ENCODE data around the gene EXOC4. TPM values are rescaled to one million over a fixed set of nuclear protein-coding genes. Genes with fewer than 3 reads are reported as not detected.

EXOC4 gene
- total RNA-seq, 1 donor from 2014 or later: 145 TPM

- H3K9me3 Mint-ChIP-seq (ENCODE audit: low read depth): no peaks in the 10 kb centered on the region
- DNase-seq (ENCODE audit: low spot score, unreplicated experiment): no peak
- TF ChIP-seq CTCF (IDR thresholded peaks at IDR 0.05; ENCODE audit: unreplicated experiment): no peak
- peak overlapping the region; percentile 41 for H3K27ac Mint-ChIP-seq
- no peaks in the 10 kb centered on the region for H3K4me1 Mint-ChIP-seq (ENCODE audit: low read depth)
- no peaks in the 10 kb centered on the region for H3K27me3 Mint-ChIP-seq
- no peak overlapping the region for H3K4me3 Mint-ChIP-seq (ENCODE audit: low read depth)
- peaks cover 11% of the 10 kb centered on the region for H3K36me3 Mint-ChIP-seq (ENCODE audit: insufficient read depth)
Observed at GRCh38 chr7:133489906-133490305, 237.0 kb downstream of the EXOC4 start.

- Mint-ChIP-seq H3K27me3 (no peaks in the 10 kb centered on the region), H3K36me3 (ENCODE audit: insufficient read depth) (peaks cover 9% of the 10 kb centered on the region), H3K4me3 (ENCODE audit: low read depth) (no peak overlapping the region), H3K27ac (no peak overlapping the region), H3K9me3 (ENCODE audit: low read depth) (no peaks in the 10 kb centered on the region), H3K4me1 (ENCODE audit: low read depth) (no peaks in the 10 kb centered on the region)
- DNase-seq (ENCODE audit: low spot score, unreplicated experiment): no peak
- no peak for TF ChIP-seq CTCF (IDR thresholded peaks at IDR 0.05; ENCODE audit: unreplicated experiment)
Observed at GRCh38 chr7:133491201-133491691, 238.4 kb downstream of the EXOC4 start.

- Mint-ChIP-seq H3K27ac (no peak overlapping the region), H3K4me1 (ENCODE audit: low read depth) (no peaks in the 10 kb centered on the region), H3K9me3 (ENCODE audit: low read depth) (no peaks in the 10 kb centered on the region), H3K27me3 (no peaks in the 10 kb centered on the region), H3K36me3 (ENCODE audit: insufficient read depth) (peaks cover 11% of the 10 kb centered on the region), H3K4me3 (ENCODE audit: low read depth) (no peak overlapping the region)
- DNase-seq (ENCODE audit: low spot score, unreplicated experiment): no peak
- no peak for TF ChIP-seq CTCF (IDR thresholded peaks at IDR 0.05; ENCODE audit: unreplicated experiment)
Observed at GRCh38 chr7:133491846-133492652, 239.2 kb downstream of the EXOC4 start.

- H3K27ac Mint-ChIP-seq: no peak overlapping the region
- H3K4me3 Mint-ChIP-seq (ENCODE audit: low read depth): no peak overlapping the region
- H3K27me3 Mint-ChIP-seq: no peaks in the 10 kb centered on the region
- no peaks in the 10 kb centered on the region for H3K9me3 Mint-ChIP-seq (ENCODE audit: low read depth)
- H3K36me3 Mint-ChIP-seq (ENCODE audit: insufficient read depth): peaks cover 7% of the 10 kb centered on the region
- no peak for DNase-seq (ENCODE audit: low spot score, unreplicated experiment)
- H3K4me1 Mint-ChIP-seq (ENCODE audit: low read depth): no peaks in the 10 kb centered on the region
- no peak for TF ChIP-seq CTCF (IDR thresholded peaks at IDR 0.05; ENCODE audit: unreplicated experiment)
Observed at GRCh38 chr7:133497061-133497460, 244.2 kb downstream of the EXOC4 start.

GRCh38 chr7:133501771-133502170 is 248.9 kb downstream of the EXOC4 start:
- no peak overlapping the region for H3K27ac Mint-ChIP-seq

More at GRCh38 chr7:133501771-133502170, 248.9 kb downstream of the EXOC4 start:
- TF ChIP-seq CTCF (IDR thresholded peaks at IDR 0.05; ENCODE audit: unreplicated experiment): no peak
- H3K36me3 Mint-ChIP-seq (ENCODE audit: insufficient read depth): no peaks in the 10 kb centered on the region
- H3K9me3 Mint-ChIP-seq (ENCODE audit: low read depth): no peaks in the 10 kb centered on the region
- no peaks in the 10 kb centered on the region for H3K4me1 Mint-ChIP-seq (ENCODE audit: low read depth)
- H3K27me3 Mint-ChIP-seq: no peaks in the 10 kb centered on the region
- no peak overlapping the region for H3K4me3 Mint-ChIP-seq (ENCODE audit: low read depth)
- no peak for DNase-seq (ENCODE audit: low spot score, unreplicated experiment)

Measured in progenitor cell of endocrine pancreas (in vitro differentiated cells).